Fibroblast of pulmonary artery (primary cell): ENCODE data around the gene PDE6C.

ENCODE experiments used
- DNase-seq: peaks from one replicate; pipeline ENCODE4 v3.0.0-alpha.2; 2010; ENCODE audit warnings: low read depth
- H3K4me3 ChIP-seq: replicated peaks from 2 replicates; pipeline ENCODE4 v1.5.1; 2011; ENCODE audit warnings: low read depth, mild to moderate bottlenecking, control low read depth, low read length, moderate library complexity
- CTCF ChIP-seq: IDR thresholded peaks from 2 replicates; pipeline ENCODE4 v1.5.1; 2011; ENCODE audit warnings: mild to moderate bottlenecking, control low read depth, low read length, inconsistent platforms; ENCODE audit errors: missing control alignments

The PDE6C gene

GRCh38 chr10:93572606-93573005 lies 39.7 kb upstream of the PDE6C start:
- no peak for TF ChIP-seq CTCF
- H3K4me3 ChIP-seq: no peak overlapping the region
- no peak for DNase-seq

GRCh38 chr10:93573051-93573909 lies 39.1 kb upstream of the PDE6C start:
- no peak for DNase-seq
- TF ChIP-seq CTCF: no peak
- no peak overlapping the region for H3K4me3 ChIP-seq

GRCh38 chr10:93573924-93574323 lies 38.4 kb upstream of the PDE6C start:
- TF ChIP-seq CTCF: no peak
- DNase-seq: no peak
- no peak overlapping the region for H3K4me3 ChIP-seq

GRCh38 chr10:93576888-93577287 lies 35.4 kb upstream of the PDE6C start:
- DNase-seq: no peak
- no peak for TF ChIP-seq CTCF
- H3K4me3 ChIP-seq: no peak overlapping the region

GRCh38 chr10:93577565-93577964 lies 34.8 kb upstream of the PDE6C start:
- DNase-seq: no peak
- no peak for TF ChIP-seq CTCF
- no peak overlapping the region for H3K4me3 ChIP-seq

- H3K4me3 ChIP-seq: no peak overlapping the region
- DNase-seq: no peak
- TF ChIP-seq CTCF: no peak
Measured at GRCh38 chr10:93579089-93579488, 33.2 kb upstream of the PDE6C start.

GRCh38 chr10:93579985-93580711 lies 32.2 kb upstream of the PDE6C start:
- H3K4me3 ChIP-seq: no peak overlapping the region
- TF ChIP-seq CTCF: no peak
- DNase-seq: no peak
